Measurements from ENCODE around the gene FUBP3.

FUBP3 gene

GRCh38 chr9:130578865-130579737, at the start of gene FUBP3:
TSS of gene FUBP3 (plus strand) at chr9:130579577. CDS start at chr9:130579681, 104 bp downstream.
- DNase-seq = peak; percentile 67 to 78 (median 76)

GRCh38 chr9:130530938-130531337, 48.4 kb upstream of the FUBP3 start:
- DNase-seq = no peak

GRCh38 chr9:130531670-130532069, 47.7 kb upstream of the FUBP3 start:
- no peak for DNase-seq

- no peak for DNase-seq
Observed at GRCh38 chr9:130532426-130533080, 46.8 kb upstream of the FUBP3 start.

- no peak for DNase-seq
Observed at GRCh38 chr9:130535818-130536521, 43.4 kb upstream of the FUBP3 start.

GRCh38 chr9:130536701-130537107, 42.7 kb upstream of the FUBP3 start:
- DNase-seq = no peak

GRCh38 chr9:130537346-130538050, 41.9 kb upstream of the FUBP3 start:
- no peak for DNase-seq

GRCh38 chr9:130539420-130540223, 39.8 kb upstream of the FUBP3 start:
- no peak for DNase-seq

- no peak for DNase-seq
Observed at GRCh38 chr9:130541533-130541932, 37.8 kb upstream of the FUBP3 start.

GRCh38 chr9:130542038-130542437, 37.3 kb upstream of the FUBP3 start:
- DNase-seq = no peak

- no peak for DNase-seq
Observed at GRCh38 chr9:130542457-130543228, 36.7 kb upstream of the FUBP3 start.

GRCh38 chr9:130543368-130543767, 36.0 kb upstream of the FUBP3 start:
- no peak for DNase-seq

GRCh38 chr9:130543859-130544258, 35.5 kb upstream of the FUBP3 start:
- DNase-seq = no peak

- no peak for DNase-seq
Observed at GRCh38 chr9:130544364-130544763, 35.0 kb upstream of the FUBP3 start.

GRCh38 chr9:130548103-130548502, 31.3 kb upstream of the FUBP3 start:
- no peak for DNase-seq

- DNase-seq = no peak
Observed at GRCh38 chr9:130549093-130549735, 30.2 kb upstream of the FUBP3 start.

- no peak for DNase-seq
Observed at GRCh38 chr9:130554606-130555005, 24.8 kb upstream of the FUBP3 start.

- no peak for DNase-seq
Observed at GRCh38 chr9:130555061-130555460, 24.3 kb upstream of the FUBP3 start.

- DNase-seq = no peak
Observed at GRCh38 chr9:130555968-130556367, 23.4 kb upstream of the FUBP3 start.

GRCh38 chr9:130556396-130557076, 22.8 kb upstream of the FUBP3 start:
- DNase-seq = no peak
